Right lobe of liver (tissue), 6 donors: ENCODE results near the gene PTPRD. TPM values are rescaled to one million over a fixed set of nuclear protein-coding genes. Genes with fewer than 3 reads are reported as not detected.

ENCODE experiments used
- ATAC-seq, 4 donors: fragments of 200-7000 bp; cut with Tn5 transposase; one replicate each; pipeline ENCODE4 v1.9.1; 2020; ENCODE audit warnings: mild to moderate bottlenecking in 4 of 4, moderate library complexity in 4 of 4
- DNase-seq, 3 donors: peaks; one replicate each; pipeline ENCODE4 v3.0.0-alpha.2; 2020
- H3K27ac ChIP-seq, 3 donors: fragments of 200-600 bp; one replicate each; pipeline ENCODE4 v1.8.0; 2022
- H3K27me3 ChIP-seq, 2 donors: fragments of 200-600 bp; one replicate each; pipeline ENCODE4 v1.8.0; 2022
- H3K36me3 ChIP-seq, 4 donors: fragments of 200-600 bp; sonication (generic) in 1 of 4; one replicate each; pipeline versions ENCODE4 v1.5.1 to v1.8.0; 2017 to 2022; ENCODE audit warnings: control low read depth in 1 of 4
- H3K4me1 ChIP-seq, 4 donors: fragments of 200-600 bp; sonication (generic) in 1 of 4; one replicate each; pipeline versions ENCODE4 v1.5.1 to v1.8.0; 2017 to 2022; ENCODE audit warnings: control low read depth in 1 of 4
- H3K4me3 ChIP-seq, 3 donors: fragments of 200-600 bp; one replicate each; pipeline ENCODE4 v1.8.0; 2022
- H3K9me3 ChIP-seq, 4 donors: fragments of 200-600 bp; sonication (generic) in 1 of 4; one replicate each; pipeline versions ENCODE4 v1.5.1 to v1.8.0; 2017 to 2022; ENCODE audit warnings: control low read depth in 1 of 4
- POLR2A ChIP-seq: fragments of 450-650 bp; IDR thresholded peaks from one replicate; pipeline ENCODE4 v1.6.1; 2017; ENCODE audit warnings: antibody characterized with exemption, mild to moderate bottlenecking
- WGBS: methylation state at CpG from one replicate; pipeline ENCODE4 v1.1.6; 2018; ENCODE audit warnings: low coverage, low lambda C conversion rate; ENCODE audit not compliant: insufficient coverage; ENCODE audit errors: missing lambda C conversion rate; 5-methylcytosine and 5-hydroxymethylcytosine counted together
- intact Hi-C, 2 donors: fragments of 100-400 bp; cut with DNase I; formaldehyde crosslinking; loops; one replicate each; pipeline versions ENCODE4 v1.11.2 to v1.14.1; 2022
- total RNA-seq, 6 experiments: library from RNA; depleted of rRNA in 2 of 6; stranded (reverse); fragments of >200 nt in 2 of 6; fragmentation: NEBNext Ultra II Directional in 3 of 6; extraction: Animal tissue kit (Norgen Biotek cat#: 25700) in 3 of 6; gene quantifications; one replicate each; pipeline versions ENCODE4 v1.1.0 to v1.2.4, GENCODE V29; 2016 to 2023
- TF ChIP-seq, protein P1 (sequence below), 4 donors: fragments of 200-600 bp in 3 of 4; fragments of 450-650 bp in 1 of 4; IDR thresholded peaks; one replicate each; pipeline versions ENCODE4 v1.5.1 to v1.8.0; 2016 to 2022; ENCODE audit warnings: antibody characterized with exemption in 4 of 4, mild to moderate bottlenecking in 2 of 4
- donor health status: DM: no; HTN: yes; CAD: no.
- donor health status: DM: no; HTN: no; CAD: no.
- donor health status: DM: no; HTN: no; CAD: no.
- donor health status: DM: no; HTN: yes; CAD: no.
- donor health status: DM: no; HTN: yes; CAD: no.

Gene PTPRD
- total RNA-seq, 6 experiments from 2014 or later: 5.4 to 29.8 (median 13.9) TPM

DNA sequence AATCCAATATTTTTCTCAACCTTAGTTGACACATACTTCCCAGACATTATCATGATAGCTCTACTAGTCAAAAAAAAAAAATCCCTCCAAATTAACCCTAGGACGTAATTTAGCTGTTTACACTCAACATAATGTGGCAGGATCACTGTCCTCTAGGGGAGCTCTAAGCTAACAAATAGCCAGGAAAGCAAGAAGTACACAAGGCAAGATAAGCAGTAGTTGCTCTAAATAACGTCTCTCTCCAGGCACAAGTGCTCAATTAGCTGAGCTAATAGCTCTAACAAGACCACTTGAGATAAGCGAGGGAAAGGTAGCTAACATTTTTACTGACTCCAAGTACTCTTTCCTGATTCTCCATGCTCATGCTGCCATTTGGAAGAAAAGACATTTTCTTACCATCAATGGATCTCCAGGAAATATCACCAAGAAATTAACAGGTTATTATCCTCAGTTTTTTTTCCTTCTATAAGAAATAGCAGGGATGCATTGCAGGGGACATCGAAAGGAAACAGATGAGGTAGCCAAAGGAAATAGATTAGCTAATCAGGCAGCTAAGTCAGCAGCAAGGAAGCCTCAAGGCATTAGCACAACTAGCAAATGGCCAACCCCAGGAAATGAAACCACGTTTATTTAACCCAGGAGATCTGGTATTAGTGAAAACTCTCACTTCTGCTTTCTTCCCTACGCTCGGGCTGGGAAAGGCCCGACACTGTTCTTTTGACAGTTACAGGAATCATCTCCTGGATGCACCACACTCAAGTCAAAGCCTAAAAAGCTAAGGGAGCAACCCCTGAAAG is 614.1 kb downstream of the PTPRD start:
- H3K9me3 ChIP-seq: no peaks in the 10 kb centered on the region
- intact Hi-C loops: no loop called here
- no peak overlapping the region for H3K4me3 ChIP-seq
- no peak for DNase-seq
- 21% methylated on average over 8 of the region's 8 CpGs for WGBS
- H3K27ac ChIP-seq: no peak overlapping the region
- no peaks in the 10 kb centered on the region for H3K4me1 ChIP-seq
- no peaks in the 10 kb centered on the region for H3K36me3 ChIP-seq
- peak; percentile 40 to 70 (median 58) for ATAC-seq
- H3K27me3 ChIP-seq: no peaks in the 10 kb centered on the region
- no peak for TF ChIP-seq POLR2A
- TF ChIP-seq, protein P1, sequence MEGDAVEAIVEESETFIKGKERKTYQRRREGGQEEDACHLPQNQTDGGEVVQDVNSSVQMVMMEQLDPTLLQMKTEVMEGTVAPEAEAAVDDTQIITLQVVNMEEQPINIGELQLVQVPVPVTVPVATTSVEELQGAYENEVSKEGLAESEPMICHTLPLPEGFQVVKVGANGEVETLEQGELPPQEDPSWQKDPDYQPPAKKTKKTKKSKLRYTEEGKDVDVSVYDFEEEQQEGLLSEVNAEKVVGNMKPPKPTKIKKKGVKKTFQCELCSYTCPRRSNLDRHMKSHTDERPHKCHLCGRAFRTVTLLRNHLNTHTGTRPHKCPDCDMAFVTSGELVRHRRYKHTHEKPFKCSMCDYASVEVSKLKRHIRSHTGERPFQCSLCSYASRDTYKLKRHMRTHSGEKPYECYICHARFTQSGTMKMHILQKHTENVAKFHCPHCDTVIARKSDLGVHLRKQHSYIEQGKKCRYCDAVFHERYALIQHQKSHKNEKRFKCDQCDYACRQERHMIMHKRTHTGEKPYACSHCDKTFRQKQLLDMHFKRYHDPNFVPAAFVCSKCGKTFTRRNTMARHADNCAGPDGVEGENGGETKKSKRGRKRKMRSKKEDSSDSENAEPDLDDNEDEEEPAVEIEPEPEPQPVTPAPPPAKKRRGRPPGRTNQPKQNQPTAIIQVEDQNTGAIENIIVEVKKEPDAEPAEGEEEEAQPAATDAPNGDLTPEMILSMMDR (IDR thresholded peaks at IDR 0.05): peak; percentile 10 to 20 (median 14)

- Histone ChIP-seq H3K9me3 (no peaks in the 10 kb centered on the region), H3K4me1 (no peaks in the 10 kb centered on the region), H3K27me3 (no peaks in the 10 kb centered on the region), H3K36me3 (no peaks in the 10 kb centered on the region), H3K27ac (no peak overlapping the region), H3K4me3 (no peak overlapping the region)
- 35% methylated on average over 2 of the region's 2 CpGs for WGBS
- intact Hi-C loops: no loop called here
- TF ChIP-seq, protein P1 (IDR thresholded peaks at IDR 0.05): no peak
- no peak for TF ChIP-seq POLR2A
- DNase-seq (no peak), ATAC-seq (no peak)
Measured at GRCh38 chr9:9997585-9997984, 615.2 kb downstream of the PTPRD start.

DNA sequence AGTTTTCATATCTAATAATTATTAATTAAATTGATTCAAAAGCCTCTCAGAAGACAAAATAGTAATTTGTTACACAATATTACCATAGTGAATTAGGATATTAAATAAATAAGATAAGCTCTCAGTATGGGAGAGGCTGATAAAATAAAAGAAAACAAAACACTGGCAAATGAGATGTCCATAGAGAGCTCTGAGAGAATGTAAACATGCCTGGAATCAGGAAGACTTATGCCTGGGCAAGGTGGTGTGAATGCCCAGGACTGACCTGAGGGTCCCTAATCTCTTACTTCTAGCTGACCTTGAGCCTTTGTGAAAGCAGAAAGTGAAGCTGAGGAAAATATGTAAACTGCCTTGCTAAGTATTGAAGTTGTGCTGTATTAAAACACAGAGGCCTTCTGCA is 616.5 kb downstream of the PTPRD start:
- TF ChIP-seq, protein P1 (IDR thresholded peaks at IDR 0.05): no peak
- no peak for TF ChIP-seq POLR2A
- intact Hi-C loops: no loop called here
- Histone ChIP-seq H3K4me1 (no peaks in the 10 kb centered on the region), H3K36me3 (no peaks in the 10 kb centered on the region), H3K27ac (no peak overlapping the region), H3K9me3 (no peaks in the 10 kb centered on the region), H3K4me3 (no peak overlapping the region), H3K27me3 (no peaks in the 10 kb centered on the region)
- DNase-seq (no peak), ATAC-seq (no peak)

DNA sequence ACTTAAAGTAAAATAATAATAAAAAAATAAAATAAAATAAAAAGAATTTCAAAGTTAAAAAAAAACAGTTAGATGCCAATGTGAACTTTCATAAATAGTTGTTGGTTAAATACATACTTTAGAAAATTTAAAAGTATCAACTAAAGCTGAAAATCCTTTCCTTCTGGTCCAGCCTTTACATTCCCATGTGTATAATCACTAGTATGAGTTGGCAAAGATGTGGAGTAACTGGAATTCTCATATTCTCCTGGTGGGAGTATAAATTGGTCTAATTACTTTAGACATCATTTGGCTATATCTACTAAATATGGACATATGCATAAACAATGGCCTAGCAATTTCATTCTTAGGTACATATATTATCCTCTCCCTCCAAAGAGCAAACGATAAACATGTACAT is 619.9 kb downstream of the PTPRD start:
- DNase-seq: no peak
- Histone ChIP-seq H3K27ac (no peak overlapping the region), H3K36me3 (no peaks in the 10 kb centered on the region), H3K9me3 (no peaks in the 10 kb centered on the region), H3K4me1 (no peaks in the 10 kb centered on the region), H3K4me3 (no peak overlapping the region), H3K27me3 (no peaks in the 10 kb centered on the region)
- intact Hi-C loops: no loop called here
- 47% methylated on average over 1 of the region's 1 CpG for WGBS
- TF ChIP-seq, protein P1 (IDR thresholded peaks at IDR 0.05): no peak
- TF ChIP-seq POLR2A: no peak
- no peak for ATAC-seq
